NCI-H2227 (cell line): Measurements from ENCODE around the gene GLIS1.

Experiments used
- DNase-seq: peaks from one replicate; lab custom pipeline; 2025; ENCODE audit not compliant: unreplicated experiment; lab: John Stamatoyannopoulos, UW

Gene GLIS1

DNA sequence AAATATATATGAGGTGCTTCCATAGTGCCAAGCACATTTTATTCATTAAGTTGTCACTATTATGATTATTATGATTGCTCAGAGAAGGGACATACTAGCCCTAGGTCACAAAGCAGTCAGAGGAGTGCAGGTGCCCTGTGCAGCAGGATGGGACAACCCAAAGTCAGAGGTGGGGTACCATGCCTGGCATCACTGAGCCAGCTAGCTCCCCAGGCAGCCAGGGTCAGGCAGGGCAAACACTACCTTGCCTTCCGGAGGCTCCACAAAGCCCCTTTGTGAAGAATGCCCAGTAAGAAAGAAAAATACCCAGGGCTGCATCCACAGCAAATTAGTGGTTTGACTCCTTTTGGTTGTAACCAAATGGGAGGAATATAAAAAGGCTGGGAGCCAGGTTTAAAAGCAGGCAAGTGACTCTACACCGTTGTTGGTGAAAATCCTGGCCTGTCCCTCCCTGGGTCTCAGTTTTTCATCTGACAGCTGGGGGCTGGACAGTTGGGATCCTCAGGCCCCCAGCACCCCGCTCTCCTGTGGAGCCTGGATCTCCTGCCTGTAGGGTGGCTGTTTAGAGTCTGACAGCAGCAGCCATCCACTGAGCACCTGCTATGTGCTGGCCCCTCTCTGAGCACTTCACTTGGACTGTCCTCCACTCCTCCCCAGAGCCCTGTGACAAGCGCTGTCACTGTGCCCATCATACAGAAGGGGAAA is 98.8 kb downstream of the GLIS1 start:
- DNase-seq, result no peak

DNA sequence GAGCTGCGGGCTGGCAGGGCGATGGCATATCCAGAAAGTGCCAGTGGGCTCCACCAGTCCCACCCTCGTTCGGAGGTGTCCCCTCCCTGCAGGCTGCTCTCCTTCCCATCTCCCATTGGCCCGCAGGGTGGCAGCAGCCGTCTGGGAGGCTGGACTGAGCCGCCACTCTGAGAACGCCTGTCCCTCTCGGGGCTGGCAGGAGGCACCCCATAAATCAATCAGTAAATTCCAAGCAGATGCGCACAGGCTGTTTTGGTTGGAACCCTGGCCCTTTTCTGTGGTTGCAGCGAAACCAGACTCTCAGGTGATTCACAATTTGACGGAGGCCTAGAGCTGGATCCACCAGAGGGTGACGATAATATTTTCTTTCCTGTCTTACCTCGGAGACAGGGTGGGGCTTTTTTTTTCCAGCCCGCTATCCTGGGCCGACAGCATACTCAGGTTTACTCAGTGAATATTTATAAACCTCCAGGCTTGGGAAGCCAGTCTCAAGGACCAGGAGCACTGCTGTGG is 99.7 kb downstream of the GLIS1 start:
- no peak for DNase-seq

DNA sequence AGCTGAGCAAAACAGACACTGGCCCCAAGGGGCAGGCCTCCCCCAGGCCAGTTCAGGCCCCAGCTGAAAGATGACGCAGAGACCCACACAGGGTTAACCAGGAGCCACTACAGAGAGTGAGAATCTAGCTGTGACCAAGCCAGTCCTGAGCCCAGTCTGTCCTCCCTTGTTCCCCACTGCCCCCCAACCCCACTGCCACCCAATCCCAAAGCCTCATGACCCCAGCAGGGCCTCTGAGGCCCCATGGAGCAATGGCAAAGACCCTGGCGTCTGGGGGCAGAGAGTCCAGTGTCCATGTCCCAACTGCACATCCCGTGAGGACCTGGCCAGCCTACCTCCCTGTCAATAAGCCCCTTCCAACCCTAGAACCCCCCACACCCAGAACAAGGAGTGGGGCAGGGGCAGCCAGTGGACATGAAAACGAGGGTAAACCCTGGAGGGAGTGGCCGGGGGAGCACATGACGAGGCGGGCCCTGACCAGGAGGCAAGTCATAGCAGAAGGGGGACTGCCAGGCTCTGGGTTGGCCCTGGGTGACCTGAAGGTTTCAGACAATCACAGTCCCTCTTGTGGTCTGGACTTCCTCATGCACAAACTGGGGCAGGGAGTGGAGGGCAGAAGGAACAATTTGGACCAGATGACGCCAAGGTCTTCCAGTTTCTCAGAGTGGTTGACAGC is 100.5 kb downstream of the GLIS1 start:
- DNase-seq, result no peak

DNA sequence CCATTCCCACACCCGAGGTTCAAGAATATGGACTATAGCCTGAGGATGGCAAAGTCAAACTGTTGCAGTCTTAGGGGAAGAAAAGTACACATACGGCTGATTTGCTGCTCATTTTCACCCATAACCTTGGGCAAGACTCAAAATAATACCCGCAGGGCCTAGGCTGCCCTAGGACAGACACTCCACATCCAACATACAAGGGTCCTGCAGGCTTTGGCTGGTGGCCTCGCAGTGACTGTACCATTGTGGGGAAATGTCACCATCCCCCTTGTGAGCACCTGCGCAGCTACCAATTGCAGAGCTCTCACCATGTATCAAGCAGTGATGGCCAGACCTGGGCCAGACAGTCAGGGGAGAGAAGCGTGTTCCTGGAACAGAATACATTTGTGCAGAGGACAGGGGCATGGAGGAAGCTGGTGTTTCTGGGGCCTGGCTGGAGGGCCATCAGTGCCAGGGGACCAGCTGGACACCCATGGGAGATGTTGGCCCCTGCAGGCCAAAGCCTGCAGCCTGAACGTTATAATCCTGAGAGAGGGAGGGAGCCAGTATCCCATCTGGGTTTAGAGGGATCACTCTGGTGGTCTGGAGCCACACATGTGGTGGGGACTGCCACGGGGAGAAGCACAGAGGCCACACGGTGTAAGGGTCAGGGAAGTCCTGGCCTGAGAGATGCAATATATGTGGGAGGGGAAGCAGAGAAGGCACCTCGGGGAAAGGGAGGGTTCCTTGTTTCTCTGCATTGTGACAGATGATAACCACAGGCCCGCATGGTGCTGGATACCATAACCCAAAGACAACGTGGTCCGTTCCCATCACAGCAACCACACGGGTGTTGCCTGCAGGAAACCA is 101.2 kb downstream of the GLIS1 start:
- no peak for DNase-seq

DNA sequence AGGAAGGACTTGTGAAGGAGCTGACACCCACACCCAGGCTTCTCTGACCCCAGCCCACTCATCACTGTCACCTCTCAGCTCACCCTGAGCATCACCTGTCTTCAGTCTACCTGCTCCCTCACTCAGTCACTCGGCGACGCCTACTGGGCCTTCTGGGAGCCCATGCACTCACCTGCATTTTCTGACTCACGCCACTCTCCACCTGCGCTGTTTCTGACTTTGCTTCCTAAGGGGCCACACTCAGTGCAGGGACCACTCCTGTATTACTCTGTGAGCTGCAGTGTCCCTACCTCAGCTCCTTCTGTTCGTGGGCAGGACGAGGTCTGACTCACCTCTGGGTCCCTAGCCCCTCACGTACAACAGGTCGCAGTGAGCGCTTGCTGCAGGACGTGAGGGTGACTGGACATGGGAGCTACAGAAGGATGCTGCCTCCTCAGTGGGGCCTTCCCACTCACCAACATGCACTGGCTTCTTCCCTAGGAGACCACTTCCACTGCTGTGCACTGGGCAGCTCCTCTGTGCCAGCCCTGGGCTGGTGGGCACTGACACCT is 102.3 kb downstream of the GLIS1 start:
- DNase-seq, result no peak

DNA sequence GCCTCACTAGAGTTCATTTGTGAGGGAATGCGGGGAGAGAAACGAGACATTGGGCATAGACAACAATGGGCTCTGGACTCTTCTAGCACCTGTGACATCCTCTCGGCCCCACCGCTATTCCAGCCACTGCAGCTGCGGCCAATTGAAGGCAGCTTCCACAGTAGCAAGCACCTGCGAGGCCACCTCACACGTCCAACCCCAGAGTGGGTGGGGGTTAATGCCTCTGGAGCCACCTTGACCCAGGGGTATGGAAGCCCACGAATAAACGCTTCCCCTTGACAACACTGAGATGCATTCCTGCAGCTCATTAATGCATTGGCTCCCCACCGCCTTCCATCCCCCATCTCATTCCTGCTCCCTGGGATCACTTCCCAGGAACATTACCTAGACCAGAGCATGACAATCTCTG is 104.4 kb downstream of the GLIS1 start:
- DNase-seq, result no peak

DNA sequence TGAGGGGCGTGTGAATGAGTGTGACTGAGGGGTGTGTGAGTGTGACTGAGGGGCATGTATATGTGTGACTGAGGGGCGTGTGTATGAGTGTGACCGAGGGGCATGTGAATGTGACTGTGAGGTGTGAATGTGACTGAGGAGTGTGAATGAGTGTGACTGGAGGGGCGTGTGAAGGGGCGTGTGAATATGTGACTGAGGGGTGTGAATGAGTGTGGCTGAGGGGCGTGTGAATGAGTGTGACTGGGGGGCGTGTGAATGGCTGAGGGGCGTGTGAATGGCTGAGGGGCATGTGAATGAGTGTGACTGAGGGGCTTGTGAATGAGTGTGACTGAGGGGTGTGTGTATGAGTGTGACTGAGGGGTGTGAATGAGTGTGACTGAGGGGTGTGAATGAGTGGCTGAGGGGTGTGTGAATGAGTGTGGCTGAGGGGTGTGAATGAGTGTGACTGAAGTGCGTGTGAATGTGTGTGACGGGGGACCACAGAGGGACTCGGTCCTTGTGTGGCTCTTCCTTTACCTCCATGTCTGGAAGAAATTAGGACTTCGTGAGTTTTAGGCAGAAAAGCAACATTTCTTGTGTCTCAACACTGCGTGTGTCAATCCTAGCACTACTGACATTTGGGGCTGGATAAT is 105.8 kb downstream of the GLIS1 start:
- no peak for DNase-seq

DNA sequence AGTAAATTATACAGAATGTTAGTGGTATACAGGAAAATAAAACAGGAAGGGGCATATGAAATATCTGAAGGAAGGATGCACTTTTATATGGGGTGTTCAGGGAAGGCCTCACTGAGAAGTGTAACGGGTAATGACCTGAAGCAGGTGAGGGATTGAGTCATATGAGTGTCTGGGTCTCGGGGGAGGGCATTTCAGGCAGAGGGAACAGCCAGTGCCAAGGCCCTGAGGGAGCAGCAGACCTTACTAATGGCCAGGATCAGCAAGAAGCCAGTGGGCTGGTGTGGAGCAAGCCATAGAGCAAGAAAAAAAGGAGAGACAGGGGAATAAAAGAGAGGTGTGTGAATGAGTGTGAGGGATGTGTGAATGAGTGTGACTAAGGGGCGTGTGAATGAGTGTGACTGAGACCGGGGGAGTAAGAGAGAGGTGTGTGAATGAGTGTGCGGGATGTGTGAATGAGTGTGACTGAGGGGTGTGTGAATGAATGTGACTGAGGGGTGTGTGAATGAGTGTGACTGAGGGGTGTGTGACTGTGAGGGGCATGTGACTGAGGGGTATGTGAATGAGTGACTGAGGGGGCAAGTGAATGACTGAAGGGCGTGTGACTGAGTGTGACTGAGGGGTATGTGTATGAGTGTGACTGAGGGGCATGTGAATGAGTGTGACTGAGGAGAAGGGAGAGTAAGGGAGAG is 107.2 kb downstream of the GLIS1 start:
- no peak for DNase-seq

DNA sequence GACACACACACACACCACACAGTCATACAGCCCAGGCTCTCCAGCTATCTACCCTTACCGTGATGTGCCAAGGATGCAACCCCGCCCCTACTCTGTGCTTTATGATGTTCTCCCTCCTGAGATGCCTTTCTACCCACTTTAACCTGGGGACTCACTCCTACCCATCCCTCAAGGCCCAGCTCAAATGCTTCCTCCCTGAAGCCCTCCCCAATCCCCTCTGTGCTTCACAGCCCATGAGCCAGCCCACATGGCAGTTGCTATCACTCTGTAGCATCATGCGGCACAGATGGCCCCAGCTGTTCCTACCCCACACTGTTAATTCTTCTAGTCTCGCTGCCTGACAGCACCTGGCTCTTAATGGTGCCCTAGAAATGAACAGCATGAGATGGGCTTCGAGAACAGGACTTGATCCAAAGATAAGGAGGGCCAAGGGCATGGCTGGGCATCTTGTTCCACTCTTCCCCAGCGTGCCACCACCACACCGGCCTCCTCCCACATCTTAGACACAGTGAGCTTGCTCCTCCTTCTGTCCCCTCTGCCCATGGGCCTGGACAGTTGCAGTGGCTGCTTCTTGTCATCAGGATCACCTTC is 109.8 kb downstream of the GLIS1 start:
- no peak for DNase-seq

DNA sequence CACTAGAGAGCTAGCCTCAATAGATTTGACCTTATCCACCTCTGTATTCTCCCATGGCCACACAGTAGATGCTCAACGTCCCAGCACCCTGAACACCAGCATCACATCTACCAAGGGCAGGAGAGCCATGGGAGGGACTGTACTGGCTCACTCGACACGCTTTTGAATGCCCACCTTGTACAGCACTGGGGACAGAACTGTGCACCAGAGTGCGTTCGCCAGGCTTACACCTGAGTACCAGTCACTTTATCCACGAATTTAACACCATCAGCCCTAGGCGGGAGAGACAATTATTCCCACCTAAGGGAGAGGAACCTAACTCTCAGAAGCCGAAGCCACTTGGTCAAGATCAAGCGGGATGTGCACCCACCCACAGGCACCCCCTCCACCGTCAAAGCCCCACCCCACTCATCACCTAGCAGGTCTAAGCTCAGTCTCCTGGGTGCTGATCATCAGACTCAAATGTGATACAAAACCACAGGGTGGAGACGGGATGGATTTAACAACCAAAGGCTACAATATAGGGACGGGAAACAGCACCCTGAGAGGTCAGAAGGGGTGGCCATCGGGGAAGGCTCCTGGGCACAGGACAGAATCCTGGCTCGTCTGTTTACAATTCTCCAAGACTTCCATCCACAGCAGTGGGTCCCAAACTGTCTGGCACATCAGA is 110.5 kb downstream of the GLIS1 start:
- DNase-seq, result no peak

DNA sequence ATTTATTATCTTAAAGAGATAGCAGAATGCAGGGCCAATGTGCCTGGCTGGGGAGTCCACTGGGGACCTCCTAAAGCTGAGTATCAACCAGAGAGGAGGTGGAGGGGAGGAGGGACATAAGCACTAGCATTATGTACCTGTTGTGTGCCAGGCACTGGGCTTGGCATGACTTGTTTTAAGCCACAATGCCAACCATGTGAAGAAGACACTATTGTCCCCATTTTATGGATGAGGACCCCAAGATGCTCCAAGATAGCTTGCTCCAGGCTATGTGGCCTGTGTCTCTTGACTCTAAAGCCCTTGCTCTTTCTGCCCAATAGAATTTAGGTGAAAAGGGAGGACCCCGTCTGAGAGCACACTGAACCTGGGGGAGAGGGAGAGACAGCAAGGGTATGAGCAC is 111.3 kb downstream of the GLIS1 start:
- no peak for DNase-seq

DNA sequence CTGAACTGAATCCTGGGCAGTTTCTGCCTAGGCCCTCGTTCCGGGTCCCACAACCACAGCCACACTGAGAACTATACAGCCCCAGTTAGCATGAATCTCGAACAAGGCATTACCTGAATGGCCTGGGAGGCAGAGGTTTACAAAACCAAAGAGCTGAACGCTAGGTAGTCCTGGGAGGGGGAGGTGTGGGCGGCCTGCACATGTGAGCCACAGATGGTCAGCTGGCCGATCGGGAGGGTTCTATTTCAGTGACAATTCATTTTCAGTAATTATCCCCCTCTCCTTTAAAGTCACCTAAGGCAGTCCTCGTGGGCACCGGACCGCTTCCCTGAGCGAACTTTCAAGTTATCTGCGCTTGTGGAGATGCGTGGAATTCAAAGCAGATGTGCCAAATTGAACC is 111.9 kb downstream of the GLIS1 start:
- DNase-seq, result no peak

DNA sequence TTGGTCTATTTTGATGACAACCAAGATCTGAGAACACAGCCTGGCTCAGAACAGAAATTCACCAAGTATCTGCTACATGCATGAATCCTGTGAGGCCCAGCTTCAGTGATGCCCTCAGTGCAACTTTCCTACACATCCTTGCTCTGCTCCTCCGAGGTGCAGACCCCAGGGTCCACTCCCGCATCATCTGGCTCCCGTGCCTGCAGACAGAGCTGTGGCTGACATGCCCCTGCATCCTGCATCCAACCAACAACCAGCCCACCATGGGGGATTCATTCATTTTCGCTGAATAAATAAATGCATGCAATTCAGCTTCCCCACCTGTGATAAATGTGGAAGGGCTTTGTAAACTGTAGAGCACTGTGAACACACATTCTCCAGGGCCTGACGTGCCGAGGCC is 112.3 kb downstream of the GLIS1 start:
- no peak for DNase-seq

DNA sequence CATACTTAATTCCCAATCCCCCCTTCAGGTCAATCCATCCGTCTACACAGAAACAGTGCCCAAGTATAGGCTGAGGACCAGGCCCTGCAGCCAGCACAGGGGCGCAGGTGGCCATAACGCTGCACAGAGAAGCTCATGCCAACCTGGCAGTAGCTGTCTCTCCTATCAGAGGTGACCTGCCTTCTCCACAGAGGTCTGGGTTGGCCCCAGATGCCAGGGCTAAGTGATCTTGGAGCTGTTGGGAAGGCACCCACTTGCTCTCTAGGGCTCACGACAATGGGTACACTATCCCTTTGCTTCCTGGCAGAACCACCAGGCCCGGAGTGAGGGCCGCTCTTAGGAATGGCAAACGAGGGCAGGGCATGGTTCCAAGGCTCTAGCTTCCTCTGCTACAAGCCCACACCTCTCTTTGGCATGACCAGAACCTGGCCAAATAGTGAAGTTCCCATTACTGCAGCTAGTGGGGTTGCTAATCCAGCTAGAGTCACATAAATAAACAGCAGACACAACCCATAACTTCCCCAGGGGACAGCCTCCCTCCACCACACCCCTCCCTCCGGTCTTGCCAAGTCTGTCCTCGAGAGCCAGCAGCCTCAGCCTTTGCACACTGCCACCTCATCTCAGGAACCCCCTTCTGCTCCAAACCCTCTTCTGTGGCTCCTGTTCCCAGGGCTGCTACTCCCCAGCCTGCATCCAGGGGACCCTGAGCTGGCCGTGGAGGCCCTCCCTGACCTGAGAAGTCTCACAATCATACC is 113.0 kb downstream of the GLIS1 start:
- DNase-seq, result no peak

DNA sequence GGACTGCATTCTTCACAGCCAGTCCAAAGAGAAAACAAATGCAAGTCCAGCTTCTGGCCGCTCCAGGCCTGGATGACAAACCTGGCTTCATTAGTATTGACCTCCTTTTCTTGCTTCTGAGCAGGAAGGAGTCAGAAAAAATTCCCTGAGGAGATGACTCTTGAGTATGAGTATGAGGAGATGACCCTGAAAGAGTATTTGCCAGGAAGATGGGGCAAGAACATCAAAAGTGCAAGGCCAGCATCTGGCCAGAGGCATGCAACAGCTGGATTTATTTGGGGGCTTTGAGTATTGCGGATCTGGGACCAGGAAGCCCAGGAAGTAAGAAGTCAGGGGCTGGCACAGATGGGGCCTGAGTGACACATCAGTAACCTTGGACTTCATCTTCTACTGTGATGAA is 113.9 kb downstream of the GLIS1 start:
- DNase-seq, result no peak

DNA sequence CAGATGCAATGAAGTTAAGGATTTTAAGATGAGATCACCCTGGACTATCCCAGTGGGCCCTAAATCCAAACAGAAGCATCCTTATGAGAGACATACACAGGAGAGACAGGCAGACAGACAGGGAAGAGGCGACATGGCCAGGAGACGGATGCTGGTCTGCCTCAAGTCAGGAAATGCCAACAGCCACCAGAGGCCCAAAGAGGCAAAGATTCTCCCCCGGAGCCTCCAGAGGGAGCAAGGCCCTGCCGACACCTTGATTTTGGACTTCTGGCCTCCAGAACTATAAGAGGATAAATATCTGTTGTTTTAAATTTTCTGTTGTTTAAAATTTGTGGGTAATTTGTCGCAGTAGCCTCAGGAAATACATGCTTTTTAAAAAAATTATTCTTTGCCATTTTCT is 116.4 kb downstream of the GLIS1 start:
- DNase-seq, result no peak

DNA sequence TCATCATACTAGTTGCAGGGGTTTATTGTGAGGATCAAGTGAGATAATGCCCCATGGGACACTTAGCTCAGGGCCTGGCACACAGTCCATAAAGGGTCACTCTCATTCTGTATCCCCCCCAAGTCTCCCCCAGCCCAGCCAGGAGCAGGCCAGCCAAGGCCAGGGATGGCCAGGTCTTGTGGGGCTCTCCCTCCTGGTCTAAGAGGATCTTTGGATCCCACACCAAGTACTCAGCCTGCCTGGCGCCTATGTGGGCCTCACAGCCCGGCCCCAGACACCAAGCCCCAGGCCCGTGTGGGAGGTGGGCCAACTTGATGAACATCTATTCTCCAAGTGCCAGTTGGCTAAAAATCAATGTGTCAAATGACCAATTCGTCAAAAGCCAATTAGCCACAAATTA is 117.8 kb downstream of the GLIS1 start:
- no peak for DNase-seq

DNA sequence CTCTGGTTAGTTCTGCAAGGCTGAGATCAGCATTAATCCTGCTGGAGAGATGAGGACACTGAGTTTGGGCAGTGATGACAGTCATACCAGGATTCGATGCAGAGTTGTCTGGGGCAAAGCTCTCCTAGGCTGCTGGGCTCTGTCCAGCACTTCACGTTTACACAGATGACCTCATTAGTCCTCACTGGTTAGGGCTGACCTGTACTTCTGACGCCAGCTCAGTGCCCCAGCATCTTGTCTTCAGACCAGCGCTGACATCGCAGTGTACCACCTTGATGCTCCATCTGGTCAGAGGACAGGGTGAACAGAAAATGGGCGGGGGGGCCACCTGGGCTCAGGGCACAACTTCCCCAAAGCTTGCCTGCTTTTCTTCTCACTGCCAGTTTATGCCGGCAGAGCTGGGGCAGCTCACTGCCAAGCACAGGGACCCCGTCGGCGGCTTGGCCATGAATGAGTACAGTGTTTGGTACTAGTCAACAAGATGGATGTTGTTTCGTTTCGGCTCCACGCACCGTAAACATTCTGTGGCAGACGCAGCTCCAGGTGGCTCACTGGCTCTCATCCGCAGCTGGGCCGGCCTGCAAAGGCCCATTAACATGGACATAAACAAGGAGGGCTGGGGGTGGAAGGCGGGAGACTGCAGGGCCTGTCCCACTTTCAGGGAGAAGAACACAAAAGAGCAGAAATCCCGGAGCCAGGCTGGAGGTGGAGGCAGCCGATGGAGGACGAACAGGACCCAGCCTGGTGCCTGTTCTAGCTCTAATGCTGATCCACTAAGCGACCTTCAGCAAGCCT is 118.7 kb downstream of the GLIS1 start:
- no peak for DNase-seq
